Natural killer cell (primary cell): Measurements from ENCODE around the gene GRID1. TPM values are rescaled to one million over a fixed set of nuclear protein-coding genes. Genes with fewer than 3 reads are reported as not detected.

Experiments used
- ATAC-seq, 3 donors: fragments of 150-1000 bp in 2 of 3; fragments of 200-7000 bp in 1 of 3; cut with Tn5 transposase; 1 replicate in 1 of 3; 2 replicates in 2 of 3; pipeline ENCODE4 v1.10.0; 2021; ENCODE audit warnings: mild to moderate bottlenecking in 2 of 3, moderate library complexity in 2 of 3
- DNase-seq, 2 donors: peaks; one replicate each; pipeline versions ENCODE4 v3.0.0 to v3.0.0-alpha.2; 2013 to 2021; ENCODE audit warnings: mixed read lengths in 1 of 2
- H3K27ac ChIP-seq: one replicate; pipeline ENCODE4 v1.5.1; 2013; ENCODE audit warnings: mild to moderate bottlenecking, low read length
- H3K27me3 ChIP-seq: one replicate; pipeline ENCODE4 v1.6.1; 2013; ENCODE audit warnings: low read length; ENCODE audit not compliant: control insufficient read depth, insufficient read depth
- H3K36me3 ChIP-seq: one replicate; pipeline ENCODE4 v1.6.1; 2013; ENCODE audit warnings: low read length; ENCODE audit not compliant: control insufficient read depth, insufficient read depth
- H3K4me1 ChIP-seq: one replicate; pipeline ENCODE4 v1.6.1; 2013; ENCODE audit warnings: low read length; ENCODE audit not compliant: control insufficient read depth, insufficient read depth
- H3K4me3 ChIP-seq: one replicate; pipeline ENCODE4 v1.5.1; 2013; ENCODE audit warnings: low read length
- H3K9me3 ChIP-seq: one replicate; pipeline ENCODE4 v1.6.1; 2013; ENCODE audit warnings: low read length; ENCODE audit not compliant: control insufficient read depth, insufficient read depth
- H3K27ac Mint-ChIP-seq, 2 donors: one replicate each; pipeline ENCODE4 v1.8.0; 2022; ENCODE audit warnings: mild to moderate bottlenecking in 2 of 2, mixed read lengths in 2 of 2, moderate library complexity in 1 of 2
- H3K27me3 Mint-ChIP-seq, 2 donors: one replicate each; pipeline ENCODE4 v1.8.0; 2022; ENCODE audit warnings: low read depth in 2 of 2, mixed read lengths in 2 of 2
- H3K36me3 Mint-ChIP-seq: one replicate; pipeline ENCODE4 v1.8.0; 2022; ENCODE audit warnings: mixed read lengths
- H3K4me1 Mint-ChIP-seq, 2 donors: one replicate each; pipeline ENCODE4 v1.8.0; 2022; ENCODE audit warnings: mixed read lengths in 2 of 2
- H3K4me3 Mint-ChIP-seq: one replicate; pipeline ENCODE4 v1.8.0; 2022; ENCODE audit warnings: mild to moderate bottlenecking, moderate library complexity, mixed read lengths
- H3K9me3 Mint-ChIP-seq, 2 donors: one replicate each; pipeline ENCODE4 v1.8.0; 2022; ENCODE audit warnings: mixed read lengths in 2 of 2
- WGBS: methylation state at CpG from one replicate; pipeline ENCODE4 v1.1.7; 2013; ENCODE audit warnings: missing lambda C conversion rate; ENCODE audit not compliant: insufficient coverage; 5-methylcytosine and 5-hydroxymethylcytosine counted together
- intact Hi-C: fragments of 100-400 bp; cut with micrococcal nuclease; formaldehyde crosslinking; loops from one replicate; pipeline ENCODE4 v1.14.2; 2022
- total RNA-seq, 4 donors: library from RNA; stranded (reverse); fragments of 120-200 nt in 1 of 4; gene quantifications; one replicate each; pipeline versions ENCODE4 v1.2.3 to v1.2.4, GENCODE V29; 2013 to 2022
- TF ChIP-seq, protein P1 (sequence below): fragments of 200-600 bp; IDR thresholded peaks from one replicate; pipeline ENCODE4 v1.8.0; 2022; ENCODE audit warnings: antibody characterized with exemption

The GRID1 gene
- total RNA-seq, 3 donors from 2014 or later (not counting 1 experiment from before 2014, with no cell fraction given) = not detected

DNA sequence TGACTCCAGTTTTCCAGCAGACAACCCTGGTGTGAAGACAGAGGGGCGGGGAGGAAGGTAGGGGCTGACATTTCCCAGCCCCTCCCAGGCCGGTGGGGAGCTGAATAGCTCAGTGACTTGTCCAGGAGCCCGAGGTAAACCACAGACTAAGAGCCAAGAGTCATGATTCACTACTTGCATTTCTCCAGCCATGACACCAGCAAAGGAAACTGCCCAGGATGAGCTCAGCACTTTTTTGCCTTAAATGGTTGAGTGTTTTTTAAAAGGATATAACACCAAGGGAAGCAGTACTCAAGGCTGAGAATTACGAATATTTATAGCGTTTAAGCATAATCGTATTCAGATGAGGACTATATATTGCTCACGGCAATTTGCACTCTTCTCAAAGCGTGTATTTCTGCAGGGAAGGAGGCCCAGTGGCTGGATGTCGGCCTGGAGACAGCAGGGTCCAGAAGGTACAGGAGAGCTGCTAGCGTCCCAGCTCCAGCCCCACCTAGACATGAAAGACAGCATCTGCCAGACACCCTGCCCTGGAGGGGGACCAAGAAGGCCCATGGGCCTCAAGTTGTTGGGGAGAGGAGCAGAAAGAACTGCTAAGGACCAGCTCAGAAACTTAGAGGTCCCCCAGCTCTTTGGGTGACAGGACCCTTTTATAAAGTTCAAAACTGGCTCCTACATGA, 141.4 kb downstream of the GRID1 start:
- no peak for ATAC-seq
- Histone ChIP-seq H3K4me3 (no peak overlapping the region), H3K27me3 (no peaks in the 10 kb centered on the region), H3K9me3 (no peaks in the 10 kb centered on the region), H3K36me3 (no peaks in the 10 kb centered on the region), H3K4me1 (no peaks in the 10 kb centered on the region), H3K27ac (no peak overlapping the region)
- no peaks in the 10 kb centered on the region for H3K4me1 Mint-ChIP-seq
- 40% methylated on average over 10 of the region's 10 CpGs for WGBS
- H3K27ac Mint-ChIP-seq = no peak overlapping the region
- TF ChIP-seq, protein P1, sequence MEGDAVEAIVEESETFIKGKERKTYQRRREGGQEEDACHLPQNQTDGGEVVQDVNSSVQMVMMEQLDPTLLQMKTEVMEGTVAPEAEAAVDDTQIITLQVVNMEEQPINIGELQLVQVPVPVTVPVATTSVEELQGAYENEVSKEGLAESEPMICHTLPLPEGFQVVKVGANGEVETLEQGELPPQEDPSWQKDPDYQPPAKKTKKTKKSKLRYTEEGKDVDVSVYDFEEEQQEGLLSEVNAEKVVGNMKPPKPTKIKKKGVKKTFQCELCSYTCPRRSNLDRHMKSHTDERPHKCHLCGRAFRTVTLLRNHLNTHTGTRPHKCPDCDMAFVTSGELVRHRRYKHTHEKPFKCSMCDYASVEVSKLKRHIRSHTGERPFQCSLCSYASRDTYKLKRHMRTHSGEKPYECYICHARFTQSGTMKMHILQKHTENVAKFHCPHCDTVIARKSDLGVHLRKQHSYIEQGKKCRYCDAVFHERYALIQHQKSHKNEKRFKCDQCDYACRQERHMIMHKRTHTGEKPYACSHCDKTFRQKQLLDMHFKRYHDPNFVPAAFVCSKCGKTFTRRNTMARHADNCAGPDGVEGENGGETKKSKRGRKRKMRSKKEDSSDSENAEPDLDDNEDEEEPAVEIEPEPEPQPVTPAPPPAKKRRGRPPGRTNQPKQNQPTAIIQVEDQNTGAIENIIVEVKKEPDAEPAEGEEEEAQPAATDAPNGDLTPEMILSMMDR = no peak
- intact Hi-C loops = no loop called here
- no peaks in the 10 kb centered on the region for H3K36me3 Mint-ChIP-seq
- no peaks in the 10 kb centered on the region for H3K9me3 Mint-ChIP-seq
- H3K4me3 Mint-ChIP-seq = no peak overlapping the region
- no peak for DNase-seq
- no peaks in the 10 kb centered on the region for H3K27me3 Mint-ChIP-seq

DNA sequence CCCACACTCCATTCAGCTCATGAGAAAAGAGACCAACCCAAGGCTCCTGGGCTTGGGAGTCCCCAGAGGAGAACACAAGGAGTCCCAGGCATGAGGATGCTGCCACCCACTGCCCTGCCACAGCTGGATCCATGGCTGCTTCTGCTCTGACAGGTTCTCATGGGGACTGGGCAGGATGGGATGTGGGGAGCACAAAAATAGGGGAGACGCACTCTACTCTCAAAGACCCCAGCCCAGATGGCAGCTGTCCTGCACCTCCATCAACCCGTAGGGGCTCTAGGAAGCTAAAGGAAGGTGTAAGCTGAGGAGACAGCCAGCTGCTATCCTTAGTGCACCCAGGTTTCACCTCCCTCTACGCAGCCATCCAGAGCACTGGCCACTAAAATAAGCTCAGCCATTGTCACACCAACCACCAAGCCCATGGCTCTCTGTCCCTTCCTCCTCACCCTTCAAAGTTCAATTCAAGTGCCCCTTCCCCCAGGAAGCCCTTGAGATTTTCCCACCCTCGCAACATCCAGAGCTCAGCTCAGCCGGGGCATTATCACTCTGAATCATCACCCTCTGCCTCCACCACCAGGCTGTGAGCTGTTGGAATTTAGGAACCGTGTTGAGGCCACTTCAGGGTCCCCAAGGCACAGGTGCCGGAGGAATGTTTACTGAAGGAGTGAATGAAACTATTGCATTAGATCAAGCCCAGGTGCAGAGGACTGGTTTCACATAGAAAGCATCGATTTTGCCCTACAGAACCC, 142.1 kb downstream of the GRID1 start:
- intact Hi-C loops = no loop called here

DNA sequence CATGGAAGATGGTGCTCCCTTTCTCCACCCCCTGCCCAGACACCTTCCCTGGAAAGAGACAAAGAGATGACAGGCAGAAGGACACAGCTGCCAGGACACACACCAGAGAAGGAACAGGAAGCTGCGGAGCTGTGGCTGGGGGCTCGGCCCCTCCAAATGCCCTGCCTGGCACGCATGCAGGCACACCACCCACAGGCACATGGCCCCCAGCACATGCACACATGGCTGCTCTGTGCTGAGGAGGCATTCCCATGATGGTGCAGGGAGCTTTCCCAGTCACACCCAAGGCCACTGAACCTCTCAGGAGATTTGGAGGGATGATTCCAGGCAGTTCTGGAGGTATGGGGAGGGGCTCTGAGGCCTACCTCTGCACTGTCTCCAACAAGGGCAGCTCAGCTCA, 143.3 kb downstream of the GRID1 start:
- Mint-ChIP-seq H3K27me3 (no peaks in the 10 kb centered on the region), H3K9me3 (no peaks in the 10 kb centered on the region), H3K4me1 (no peaks in the 10 kb centered on the region), H3K36me3 (no peaks in the 10 kb centered on the region), H3K27ac (no peak overlapping the region), H3K4me3 (no peak overlapping the region)
- 74% methylated on average over 3 of the region's 3 CpGs for WGBS
- Histone ChIP-seq H3K9me3 (no peaks in the 10 kb centered on the region), H3K4me3 (no peak overlapping the region), H3K36me3 (no peaks in the 10 kb centered on the region), H3K4me1 (no peaks in the 10 kb centered on the region), H3K27ac (no peak overlapping the region), H3K27me3 (no peaks in the 10 kb centered on the region)
- TF ChIP-seq, protein P1 = no peak
- DNase-seq (no peak), ATAC-seq (no peak)
- intact Hi-C loops = no loop called here

More for the DNA sequence above, 142.1 kb downstream of the GRID1 start:
- Histone ChIP-seq H3K27me3 (no peaks in the 10 kb centered on the region), H3K4me1 (no peaks in the 10 kb centered on the region), H3K36me3 (no peaks in the 10 kb centered on the region), H3K4me3 (no peak overlapping the region), H3K27ac (no peak overlapping the region), H3K9me3 (no peaks in the 10 kb centered on the region)
- H3K9me3 Mint-ChIP-seq = no peaks in the 10 kb centered on the region
- H3K27me3 Mint-ChIP-seq = no peaks in the 10 kb centered on the region
- H3K36me3 Mint-ChIP-seq = no peaks in the 10 kb centered on the region
- no peak overlapping the region for H3K4me3 Mint-ChIP-seq
- H3K4me1 Mint-ChIP-seq = no peaks in the 10 kb centered on the region
- TF ChIP-seq, protein P1 = no peak
- ATAC-seq = no peak
- DNase-seq = no peak
- H3K27ac Mint-ChIP-seq = no peak overlapping the region
- WGBS = 64% methylated on average over 8 of the region's 8 CpGs
